ENCODE measurements around the gene ZNFX1. TPM values are rescaled to one million over a fixed set of nuclear protein-coding genes. Genes with fewer than 3 reads are reported as not detected.

The ZNFX1 gene
- total and polyA plus RNA-seq, 2 experiments from 2014 or later: 47.3 to 50.7 TPM

- Histone ChIP-seq H3K4me2 (ENCODE audit: unreplicated experiment) (no peak overlapping the region), H3K27me3 (replicated peaks; ENCODE audit: insufficient read depth) (peaks cover 46% of the 10 kb centered on the region), H3K9me3 (ENCODE audit: low read depth) (no peaks in the 10 kb centered on the region), H3K36me3 (ENCODE audit: low read depth) (no peaks in the 10 kb centered on the region), H3K79me2 (ENCODE audit: insufficient read depth) (no peaks in the 10 kb centered on the region), H4K20me1 (ENCODE audit: insufficient read depth) (no peaks in the 10 kb centered on the region), H3F3A (ENCODE audit: insufficient read depth) (peaks cover 8% of the 10 kb centered on the region), H3K9me2 (ENCODE audit: insufficient read depth) (no peaks in the 10 kb centered on the region), H3K4me1 (ENCODE audit: insufficient read depth) (peaks cover 12% of the 10 kb centered on the region), H3K9ac (no peak overlapping the region), H2AFZ (no peak overlapping the region), H3K27ac (no peak overlapping the region), H3K4me3 (no peak overlapping the region)
- in situ Hi-C loops (cut with MboI): no loop called here
- TF ChIP-seq EZH2phosphoT487 (IDR thresholded peaks at IDR 0.05; ENCODE audit: insufficient read depth, low read depth) (no peak), EZH2 (IDR thresholded peaks at IDR 0.05; ENCODE audit: insufficient read depth, poor library complexity, severe bottlenecking) (no peak)
- peak; percentile 74 for DNase-seq
- 0 to 8% methylated on average over 1 of the region's 1 CpG for WGBS, 2 experiments (ENCODE audit: low coverage in 1 of 2, low lambda C conversion rate in 2 of 2, missing lambda C conversion rate in 2 of 2)
These were observed 42.6 kb upstream of the ZNFX1 start for GRCh38 chr20:49320460-49320859.

DNA sequence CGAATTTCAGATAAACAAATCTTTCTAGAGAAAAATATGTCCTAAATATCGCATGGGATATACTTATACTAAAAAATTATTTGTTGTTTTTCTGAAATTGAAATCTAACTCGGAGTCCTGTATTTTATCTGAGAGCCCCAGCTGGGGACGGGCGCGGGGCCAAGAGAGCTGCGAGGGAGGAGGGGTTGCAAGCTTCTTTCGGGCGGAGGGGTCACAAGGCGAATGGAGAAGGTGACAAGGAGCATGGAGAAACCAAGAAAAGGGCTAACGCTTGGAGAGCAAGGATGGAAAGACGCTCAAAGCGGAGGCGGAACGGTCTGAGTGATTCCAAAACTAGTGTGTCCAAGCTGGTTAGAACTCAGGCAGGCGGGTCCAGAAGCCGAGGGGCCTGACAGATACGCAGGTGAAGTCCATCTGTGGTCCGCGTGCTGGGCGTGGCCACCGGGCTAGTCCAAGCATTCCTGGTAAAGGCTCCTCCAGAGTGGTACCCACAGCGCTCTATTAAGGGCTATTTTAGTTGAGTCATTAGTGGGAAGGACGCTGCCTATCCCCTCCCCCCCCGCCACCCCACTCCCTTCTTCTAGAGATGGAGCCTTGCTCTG is 41.5 kb upstream of the ZNFX1 start:
- WGBS, 2 experiments (ENCODE audit: low coverage in 1 of 2, low lambda C conversion rate in 2 of 2, missing lambda C conversion rate in 2 of 2): 11% methylated on average over 23 to 25 of the region's 25 CpGs
- Histone ChIP-seq H3K4me3 (peak overlapping the region; percentile 40), H4K20me1 (ENCODE audit: insufficient read depth) (no peaks in the 10 kb centered on the region), H3K9me2 (ENCODE audit: insufficient read depth) (no peaks in the 10 kb centered on the region), H3K9me3 (ENCODE audit: low read depth) (no peaks in the 10 kb centered on the region), H3K27ac (no peak overlapping the region), H3K79me2 (ENCODE audit: insufficient read depth) (no peaks in the 10 kb centered on the region), H3K27me3 (replicated peaks; ENCODE audit: insufficient read depth) (peaks cover 57% of the 10 kb centered on the region), H3F3A (ENCODE audit: insufficient read depth) (0 out of 2 replicates have a peak, but pooled peaks cover 4% of the 10 kb centered on the region), H3K4me2 (ENCODE audit: unreplicated experiment) (peak overlapping the region; percentile 51), H3K4me1 (ENCODE audit: insufficient read depth) (peaks cover 12% of the 10 kb centered on the region), H3K9ac (no peak overlapping the region), H2AFZ (no peak overlapping the region), H3K36me3 (ENCODE audit: low read depth) (no peaks in the 10 kb centered on the region)
- in situ Hi-C loops (cut with MboI): no loop called here
- 0 out of 2 replicates have a peak, but pooled peaks have one; percentile 63 for TF ChIP-seq EZH2phosphoT487 (IDR thresholded peaks at IDR 0.05; ENCODE audit: insufficient read depth, low read depth)
- TF ChIP-seq EZH2 (IDR thresholded peaks at IDR 0.05; ENCODE audit: insufficient read depth, poor library complexity, severe bottlenecking): peak; percentile 86
- no peak for DNase-seq

DNA sequence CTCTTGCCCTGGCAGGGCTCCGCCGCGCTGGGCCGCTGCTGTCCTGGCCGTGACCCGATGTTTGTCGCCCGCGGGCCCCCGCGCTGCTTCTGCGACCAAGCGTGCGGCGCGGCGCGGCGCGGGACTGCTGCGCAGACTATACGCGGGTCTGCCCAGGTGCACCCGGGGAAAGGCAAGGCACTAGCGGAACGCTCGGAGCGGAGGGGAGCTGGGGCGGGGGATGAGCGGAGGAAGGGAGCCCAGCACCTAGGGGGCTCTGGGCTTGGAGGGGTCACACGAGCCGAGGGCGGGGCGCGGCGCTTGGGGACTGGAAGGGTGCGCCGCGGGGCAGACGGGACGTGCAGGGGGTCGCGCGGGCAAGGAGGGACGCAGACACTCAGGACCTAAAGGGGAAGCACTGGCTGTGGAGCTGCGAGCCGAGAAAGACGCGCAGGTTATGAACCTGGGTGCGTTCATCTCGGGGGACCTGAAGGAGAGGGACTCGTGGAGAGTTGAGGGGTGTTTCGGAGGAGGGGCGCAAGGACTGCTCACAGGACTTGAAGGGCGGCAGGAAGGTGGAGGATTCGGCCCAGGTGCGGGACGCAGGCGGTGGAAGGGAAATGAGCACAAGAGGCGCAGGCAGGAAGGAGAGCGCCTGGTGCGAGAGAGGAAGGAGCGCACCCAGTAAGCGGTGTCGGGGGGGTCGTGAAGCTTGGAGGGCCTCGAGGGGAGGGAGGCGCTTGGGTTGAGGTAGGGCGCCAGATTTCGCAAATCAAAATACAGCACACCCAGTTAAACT is 40.8 kb upstream of the ZNFX1 start:
- peak overlapping the region; percentile 40 for H3K4me3 ChIP-seq

DNA sequence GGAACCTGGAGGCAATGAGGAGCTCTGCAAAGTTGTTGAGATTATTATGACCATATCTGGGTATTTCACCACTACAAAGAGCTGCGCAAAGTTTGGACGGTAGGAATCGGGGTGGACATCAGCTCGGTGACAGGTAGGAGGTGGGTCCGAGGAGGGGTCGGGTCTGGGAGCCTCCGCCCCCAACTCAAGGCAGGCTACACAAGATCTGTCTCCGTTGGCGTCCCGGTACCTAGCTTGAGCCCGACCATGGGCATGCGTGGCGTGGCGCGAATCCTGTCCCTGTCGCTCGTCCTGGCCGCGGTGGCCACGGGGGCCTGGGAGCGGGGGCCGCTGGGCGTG is 40.2 kb upstream of the ZNFX1 start:
- no peak overlapping the region for H3K9ac ChIP-seq
- no peaks in the 10 kb centered on the region for H3F3A ChIP-seq (ENCODE audit: insufficient read depth)
- peak overlapping the region; percentile 40 for H3K4me3 ChIP-seq
- H3K27me3 ChIP-seq (replicated peaks; ENCODE audit: insufficient read depth): peaks cover 57% of the 10 kb centered on the region
- TF ChIP-seq EZH2 (IDR thresholded peaks at IDR 0.05; ENCODE audit: insufficient read depth, poor library complexity, severe bottlenecking) (peak; percentile 25), EZH2phosphoT487 (IDR thresholded peaks at IDR 0.05; ENCODE audit: insufficient read depth, low read depth) (no peak)
- peak overlapping the region; percentile 51 for H3K4me2 ChIP-seq (ENCODE audit: unreplicated experiment)
- no peaks in the 10 kb centered on the region for H3K79me2 ChIP-seq (ENCODE audit: insufficient read depth)
- H3K9me3 ChIP-seq (ENCODE audit: low read depth): no peaks in the 10 kb centered on the region
- peaks cover 8% of the 10 kb centered on the region for H3K4me1 ChIP-seq (ENCODE audit: insufficient read depth)
- DNase-seq: no peak
- H4K20me1 ChIP-seq (ENCODE audit: insufficient read depth): no peaks in the 10 kb centered on the region
- H3K36me3 ChIP-seq (ENCODE audit: low read depth): no peaks in the 10 kb centered on the region
- in situ Hi-C loops (cut with MboI): no loop called here
- no peaks in the 10 kb centered on the region for H3K9me2 ChIP-seq (ENCODE audit: insufficient read depth)
- H3K27ac ChIP-seq: no peak overlapping the region
- WGBS, 2 experiments (ENCODE audit: low coverage in 1 of 2, low lambda C conversion rate in 2 of 2, missing lambda C conversion rate in 2 of 2): 4 to 15% methylated on average over 17 to 23 of the region's 23 CpGs
- 0 out of 2 replicates have a peak overlapping the region, but pooled peaks have one; percentile 45 for H2AFZ ChIP-seq

More for the DNA sequence above, 40.8 kb upstream of the ZNFX1 start:
- Histone ChIP-seq H3K27ac (no peak overlapping the region), H3K27me3 (replicated peaks; ENCODE audit: insufficient read depth) (peaks cover 57% of the 10 kb centered on the region), H3K4me2 (ENCODE audit: unreplicated experiment) (peak overlapping the region; percentile 51), H3K9me3 (ENCODE audit: low read depth) (no peaks in the 10 kb centered on the region), H3K4me1 (ENCODE audit: insufficient read depth) (peaks cover 8% of the 10 kb centered on the region), H3K79me2 (ENCODE audit: insufficient read depth) (no peaks in the 10 kb centered on the region), H4K20me1 (ENCODE audit: insufficient read depth) (no peaks in the 10 kb centered on the region), H3K36me3 (ENCODE audit: low read depth) (no peaks in the 10 kb centered on the region), H3F3A (ENCODE audit: insufficient read depth) (no peaks in the 10 kb centered on the region), H3K9me2 (ENCODE audit: insufficient read depth) (no peaks in the 10 kb centered on the region), H2AFZ (peak overlapping the region; percentile 45), H3K9ac (no peak overlapping the region)
- in situ Hi-C loops (cut with MboI): no loop called here
- peak; percentile 23 for DNase-seq
- WGBS, 2 experiments (ENCODE audit: low coverage in 1 of 2, low lambda C conversion rate in 2 of 2, missing lambda C conversion rate in 2 of 2): 4 to 6% methylated on average over 44 to 65 of the region's 70 CpGs
- no peak; the same call in 1 of the 2 replicates for TF ChIP-seq EZH2phosphoT487 (IDR thresholded peaks at IDR 0.05; ENCODE audit: insufficient read depth, low read depth)
- TF ChIP-seq EZH2 (IDR thresholded peaks at IDR 0.05; ENCODE audit: insufficient read depth, poor library complexity, severe bottlenecking): peak; percentile 96

Measured in GM23248 (cell line).